Jurkat, Clone E6-1 (cell line): ENCODE measurements around the gene TRMT10C.
"Not testable (repeated sequence)": the region's sequence is repeated elsewhere in the genome, so short reads cannot be mapped to it uniquely, and the experiment has no call there.

Experiments used
- DNase-seq: peaks from one replicate; pipeline ENCODE4 v3.0.0-alpha.2; 2011; ENCODE audit warnings: low read depth, low spot score
- H3K4me3 ChIP-seq: 2 replicates; pipeline ENCODE4 v1.5.1; 2011; ENCODE audit warnings: mild to moderate bottlenecking, low read length, control low read depth, moderate library complexity

Gene TRMT10C

DNA sequence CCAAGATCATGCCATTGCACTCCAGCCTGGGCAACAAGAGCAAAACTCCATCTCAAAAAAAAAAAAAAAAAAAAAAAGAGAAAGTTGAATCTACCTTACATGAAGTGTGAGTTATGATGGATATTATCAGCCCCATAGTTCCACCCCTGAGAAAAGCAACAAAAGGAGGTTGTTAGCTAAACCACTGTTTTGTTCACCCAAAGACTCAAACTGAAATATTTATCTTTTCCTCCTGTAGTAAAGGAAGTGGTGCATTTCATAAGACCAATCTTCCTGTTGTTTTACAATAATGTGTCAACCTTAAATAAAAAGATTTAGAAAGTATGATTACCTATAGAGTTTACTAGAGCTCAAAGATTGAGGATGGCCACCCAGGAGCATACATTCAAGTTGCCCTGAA is 18.7 kb upstream of the TRMT10C start:
- no peak overlapping the region for H3K4me3 ChIP-seq
- no peak for DNase-seq

DNA sequence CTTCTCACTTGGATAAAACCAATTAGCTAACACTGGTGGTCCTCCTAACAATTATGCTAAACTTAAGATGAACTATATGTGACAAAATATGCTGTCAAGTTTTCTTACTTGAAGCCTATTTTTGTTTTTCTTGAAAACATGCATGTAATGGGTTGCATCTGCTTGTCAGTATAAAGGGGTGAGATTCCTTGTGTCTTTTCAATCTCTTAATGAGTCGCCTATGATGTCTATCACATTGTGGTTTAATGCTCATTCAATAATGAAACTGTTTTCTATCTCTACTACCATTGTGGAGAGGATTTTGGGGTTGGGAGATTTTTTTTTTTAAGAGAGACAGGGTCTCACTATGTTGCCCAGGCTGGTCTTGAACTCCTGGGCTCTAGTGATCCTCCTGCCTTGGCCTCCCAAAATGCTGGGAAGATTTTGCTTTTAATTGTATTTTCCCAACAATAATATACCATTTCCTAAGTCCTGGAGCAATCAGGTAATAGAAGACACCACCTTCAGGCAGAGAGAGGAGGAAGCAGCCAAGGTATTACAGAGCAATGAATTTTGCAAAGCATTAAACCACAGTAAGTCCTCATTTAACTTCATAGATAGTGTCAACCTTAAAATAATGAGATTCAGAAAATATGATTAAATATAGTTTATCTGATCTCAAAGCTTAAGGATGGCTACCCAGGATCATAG is 17.4 kb upstream of the TRMT10C start:
- DNase-seq: no peak
- no peak overlapping the region for H3K4me3 ChIP-seq

DNA sequence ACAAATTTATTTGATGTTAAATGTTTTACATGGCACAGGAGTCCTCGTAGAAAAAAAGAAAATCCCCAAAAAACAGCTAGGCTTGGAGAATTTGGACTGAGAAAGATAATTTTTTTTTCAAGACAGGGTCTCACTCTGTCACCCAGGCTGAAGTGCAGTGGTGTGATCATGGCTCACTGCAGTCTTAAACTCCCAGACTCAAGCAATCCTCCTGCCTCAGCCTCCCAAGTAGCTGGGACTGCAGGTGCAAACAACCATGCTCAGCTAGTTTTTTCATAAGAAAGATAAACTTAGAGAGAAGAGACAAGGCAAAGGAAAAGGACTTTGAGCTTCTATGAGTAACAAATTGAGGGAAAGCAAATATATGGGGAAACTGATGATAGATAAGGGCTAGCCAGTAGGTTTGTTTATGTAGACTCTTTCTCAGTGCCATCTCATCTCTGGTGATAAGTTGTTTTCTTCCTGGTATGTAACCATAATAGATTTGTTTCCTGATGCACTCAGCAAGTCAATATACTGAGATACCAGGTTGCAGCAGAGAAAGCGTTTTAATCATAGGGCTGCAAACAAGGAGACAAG is 13.1 kb upstream of the TRMT10C start:
- H3K4me3 ChIP-seq: no peak overlapping the region
- no peak for DNase-seq

DNA sequence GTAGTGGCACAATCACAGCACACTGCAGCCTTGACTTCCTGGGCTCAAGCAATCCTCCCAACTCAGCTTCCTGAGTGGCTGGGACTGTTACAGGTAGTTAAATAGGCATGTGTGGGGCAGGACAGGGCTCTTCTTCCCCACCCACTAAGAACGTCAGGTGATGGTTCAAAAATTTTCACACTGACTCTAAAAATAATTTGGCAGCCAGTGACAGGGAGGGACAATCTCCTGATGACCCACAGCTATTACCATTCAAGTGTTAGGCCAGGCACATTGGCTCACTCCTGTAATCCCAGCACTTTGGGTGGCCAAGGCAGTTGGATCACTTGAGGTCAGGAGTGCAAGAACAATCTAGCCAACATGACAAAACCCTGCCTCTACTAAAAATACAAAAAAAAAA is 12.2 kb upstream of the TRMT10C start:
- DNase-seq: no peak
- no peak overlapping the region for H3K4me3 ChIP-seq

DNA sequence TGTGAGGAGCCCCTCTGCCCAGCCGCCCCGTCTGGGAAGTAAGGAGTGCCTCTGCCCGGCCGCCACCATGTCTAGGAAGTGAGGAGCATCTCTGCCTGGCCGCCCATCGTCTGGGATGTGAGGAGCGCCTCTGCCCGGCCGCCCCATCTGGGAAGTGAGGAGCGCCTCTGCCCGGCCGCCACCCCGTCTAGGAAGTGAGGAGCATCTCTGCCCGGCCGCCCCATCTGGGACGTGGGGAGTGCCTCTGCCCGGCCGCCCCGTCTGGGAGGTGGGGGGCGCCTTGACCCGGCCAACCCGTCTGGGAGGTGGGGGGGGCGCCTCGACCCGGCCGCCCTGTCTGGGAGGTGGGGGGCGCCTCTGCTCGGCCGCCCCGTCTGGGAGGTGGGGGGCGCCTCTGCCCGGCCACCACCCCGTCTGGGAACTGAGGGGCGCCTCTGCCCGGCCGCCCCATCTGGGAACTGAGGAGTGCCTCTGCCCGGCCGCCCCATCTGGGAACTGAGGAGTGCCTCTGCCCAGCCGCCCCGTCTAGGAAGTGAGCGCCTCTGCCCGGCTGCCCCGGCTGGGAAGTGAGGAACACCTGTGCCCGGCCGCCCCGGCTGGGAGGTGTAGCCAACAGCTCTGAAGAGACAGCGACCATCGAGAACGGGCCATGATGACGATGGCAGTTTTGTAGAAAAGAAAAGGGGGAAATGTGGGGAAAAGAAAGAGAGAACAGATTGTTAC is 10.1 kb upstream of the TRMT10C start:
- DNase-seq, H3K4me3 ChIP-seq: not testable (repeated sequence)

DNA sequence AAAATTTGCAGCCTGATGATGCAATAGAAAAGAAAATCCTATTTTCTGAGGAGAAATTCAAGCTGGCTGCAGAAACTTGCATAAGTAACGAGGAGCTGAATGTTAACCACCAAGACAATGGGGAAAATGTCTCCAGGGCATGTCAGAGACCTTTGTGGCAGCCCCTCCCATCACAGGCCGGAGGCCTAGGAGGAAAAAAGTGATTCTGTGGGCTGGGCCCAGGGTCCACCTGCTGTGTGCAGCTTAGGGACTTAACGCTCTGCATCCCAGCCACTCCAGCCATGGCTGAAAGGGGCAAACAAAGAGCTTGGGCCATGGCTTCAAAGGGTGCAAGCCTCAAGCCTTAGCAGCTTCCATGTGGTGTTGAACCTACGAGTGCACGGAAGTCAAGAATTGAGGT is 8.3 kb upstream of the TRMT10C start:
- not testable (repeated sequence) for H3K4me3 ChIP-seq, DNase-seq

DNA sequence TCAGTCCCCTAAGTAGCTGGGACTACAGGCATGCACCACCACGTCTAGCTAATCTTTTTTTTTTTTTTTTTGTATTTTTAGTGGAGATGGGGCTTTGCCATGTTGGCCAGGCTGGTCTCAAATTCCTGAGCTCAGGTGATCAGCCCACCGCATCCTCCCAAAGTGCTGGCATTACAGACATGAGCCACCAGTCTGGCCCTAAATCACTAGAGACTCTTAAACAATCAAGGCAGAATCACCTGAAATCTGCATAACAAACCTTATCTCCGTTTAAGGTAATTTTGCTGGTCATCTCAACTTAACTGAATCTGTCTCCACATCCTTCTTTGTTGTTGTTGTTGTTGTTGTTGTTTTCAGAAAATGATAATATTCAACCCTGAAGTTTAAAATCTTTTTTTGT is 5.6 kb upstream of the TRMT10C start:
- DNase-seq: no peak

DNA sequence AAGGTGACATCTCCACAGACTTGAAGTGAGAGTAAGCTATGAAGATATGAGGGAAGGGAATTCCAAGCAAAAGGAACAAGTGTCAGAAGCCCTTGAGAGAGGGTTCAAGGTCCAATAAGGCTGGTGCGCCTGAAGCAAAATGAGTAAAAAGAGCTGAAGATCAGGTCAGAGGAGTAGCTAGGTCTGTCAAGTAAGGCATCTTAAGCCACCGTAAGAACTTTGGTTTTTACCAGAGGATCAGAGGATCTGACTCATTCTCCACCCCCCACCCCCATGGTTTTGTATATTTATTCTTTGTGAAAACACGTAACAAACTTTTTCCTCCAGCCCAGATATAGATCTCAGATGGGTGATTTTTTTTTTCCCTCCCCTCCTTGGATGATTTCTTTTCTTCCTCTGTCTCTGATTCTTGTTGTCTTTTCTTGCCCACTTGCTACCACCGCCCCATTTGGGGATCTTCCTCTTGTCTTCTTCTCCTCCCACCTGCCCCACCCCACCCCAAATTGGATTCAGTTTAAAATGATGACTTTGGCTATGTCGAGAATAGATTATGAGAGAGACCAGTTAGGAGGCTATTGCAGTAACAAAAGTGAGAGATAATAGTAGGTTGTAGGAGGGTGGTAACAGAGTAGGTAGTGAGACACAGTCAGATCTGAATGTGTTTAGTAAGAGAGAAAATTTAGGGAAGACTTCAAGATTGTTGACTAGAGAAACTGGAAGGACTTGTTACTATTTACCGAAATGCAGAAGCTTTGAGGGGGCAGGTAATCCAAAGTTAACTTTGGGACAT is 6.1 kb downstream of the TRMT10C start:
- DNase-seq: no peak
- H3K4me3 ChIP-seq: no peak overlapping the region

More for the DNA sequence above, 5.6 kb upstream of the TRMT10C start:
- H3K4me3 ChIP-seq: no peak overlapping the region

DNA sequence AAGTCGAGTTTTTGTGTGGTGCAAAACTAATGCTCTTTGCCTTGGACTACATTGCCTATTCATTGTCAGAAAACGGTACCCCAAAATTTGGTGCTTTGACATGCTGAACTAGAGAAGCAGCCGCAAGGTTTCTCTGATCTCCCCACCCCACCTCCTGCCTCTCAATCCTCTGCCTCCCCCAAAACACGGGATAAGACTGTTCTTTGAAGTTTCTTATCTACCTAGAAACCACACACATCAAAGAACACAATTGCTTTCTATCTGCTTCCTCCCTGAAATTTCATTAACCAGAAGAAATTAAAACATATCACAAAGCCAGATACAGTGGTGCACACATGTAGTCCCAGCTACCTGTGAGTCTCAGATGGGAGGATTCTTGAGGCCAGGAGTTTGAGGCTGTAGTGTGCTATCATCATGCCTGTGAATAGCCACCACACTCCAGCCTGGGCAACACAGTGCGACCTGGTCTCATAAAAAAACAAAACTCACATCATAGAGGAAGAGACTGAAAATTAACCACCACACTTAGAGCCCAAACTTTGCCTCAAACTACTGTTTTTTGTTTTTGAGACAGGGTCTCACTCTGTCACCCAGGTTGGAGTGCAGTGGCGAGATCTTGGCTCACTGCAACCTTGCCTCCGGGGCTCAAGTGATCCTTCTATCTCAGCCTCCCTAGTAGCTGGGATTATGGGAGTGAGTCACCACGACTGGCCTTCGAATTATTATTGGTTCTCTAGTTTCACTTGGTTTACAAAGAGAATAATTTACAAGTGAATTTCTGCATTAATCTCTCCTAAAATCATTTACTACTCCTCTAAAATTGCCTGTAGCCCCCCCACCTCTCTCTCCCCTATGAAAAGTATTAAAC is 9.6 kb downstream of the TRMT10C start:
- peak overlapping the region; percentile 0 for H3K4me3 ChIP-seq
- DNase-seq: peak; percentile 91

DNA sequence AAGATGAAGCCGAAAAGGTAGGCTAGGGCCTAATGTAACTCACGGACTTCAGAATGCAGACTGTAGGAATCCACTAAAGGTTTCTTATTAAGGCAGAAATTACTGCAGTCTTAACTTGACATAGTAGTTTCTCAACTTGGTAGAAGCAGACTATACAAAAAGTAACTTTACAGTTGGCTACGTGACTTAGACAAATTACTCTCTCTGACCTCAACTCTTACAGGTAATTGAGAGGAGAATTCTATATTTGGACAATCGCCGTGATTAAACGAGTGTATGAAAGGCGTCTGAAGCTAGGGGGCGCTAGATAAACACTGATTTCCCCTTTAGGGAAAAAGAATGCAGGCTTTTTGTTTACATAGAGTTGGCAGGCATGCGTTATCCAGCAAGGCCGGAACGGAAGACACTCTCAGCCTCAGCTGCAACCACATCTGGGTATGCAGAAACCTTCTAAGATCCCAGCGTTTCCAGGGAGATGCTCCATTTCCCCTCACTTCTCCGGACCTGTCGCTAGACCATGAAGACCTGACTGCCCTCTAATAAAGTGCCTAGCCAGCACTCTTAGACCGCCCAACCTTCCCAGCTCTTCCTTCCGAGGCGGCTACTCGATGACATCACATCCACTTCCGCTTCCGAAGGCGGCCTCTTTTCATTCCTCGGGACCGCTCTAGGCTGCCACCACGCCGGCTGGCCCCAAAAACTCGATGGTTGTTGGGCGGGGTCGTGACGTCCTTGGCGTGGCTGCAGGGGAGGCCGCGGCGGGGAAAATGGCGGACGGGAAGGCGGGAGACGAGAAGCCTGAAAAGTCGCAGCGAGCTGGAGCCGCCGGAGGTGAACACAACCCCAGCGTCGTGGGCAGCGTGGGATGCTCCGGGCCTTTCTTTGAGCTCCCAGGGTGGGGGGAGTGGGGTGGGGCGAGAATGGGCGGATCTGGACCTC is 12.1 kb downstream of the TRMT10C start, which contains the start of gene PCNP:
Gene PCNP, plus strand, starts transcription at position 732 of the 939 bp plus-strand sequence. Its CDS starts 36 bp downstream, at position 768.
- DNase-seq: peak; percentile 97
- H3K4me3 ChIP-seq: peak within 1 kb of the TSS; percentile 79

DNA sequence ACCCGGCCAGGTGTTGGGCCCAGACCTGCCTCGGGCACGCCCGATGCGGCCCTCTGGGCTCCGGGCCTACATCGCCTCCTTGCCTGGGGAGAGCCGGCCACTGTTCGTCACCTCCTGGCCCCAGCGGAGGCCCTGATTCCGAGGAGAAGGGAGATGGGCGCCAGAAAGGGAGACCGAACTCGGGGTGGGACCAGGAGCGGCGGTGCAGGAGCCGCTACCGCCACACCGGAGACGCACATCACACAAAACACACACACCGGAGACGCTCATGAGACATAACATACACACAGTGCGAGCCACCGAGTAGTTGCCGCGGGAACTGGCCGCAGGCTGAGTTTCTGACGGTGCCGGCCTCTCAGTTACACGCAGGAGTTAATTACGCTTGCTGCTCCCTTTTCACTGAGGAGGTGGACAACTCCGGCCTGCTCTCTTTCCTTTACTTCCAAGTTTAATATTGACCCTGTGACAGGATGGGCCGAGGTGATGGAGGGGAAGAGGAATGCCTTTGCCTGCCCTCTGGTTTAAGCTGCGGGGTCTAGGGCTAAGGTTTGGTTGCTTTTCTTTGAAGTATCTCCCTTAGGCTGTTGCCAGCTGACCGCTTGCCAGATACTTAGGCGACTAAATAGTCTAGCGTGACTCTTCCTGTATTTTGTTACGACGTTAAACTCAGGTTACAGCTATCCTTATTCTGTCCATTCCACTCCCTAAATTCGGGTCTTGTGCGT is 12.9 kb downstream of the TRMT10C start:
- H3K4me3 ChIP-seq: peak overlapping the region; percentile 79
- DNase-seq: peak; percentile 22

DNA sequence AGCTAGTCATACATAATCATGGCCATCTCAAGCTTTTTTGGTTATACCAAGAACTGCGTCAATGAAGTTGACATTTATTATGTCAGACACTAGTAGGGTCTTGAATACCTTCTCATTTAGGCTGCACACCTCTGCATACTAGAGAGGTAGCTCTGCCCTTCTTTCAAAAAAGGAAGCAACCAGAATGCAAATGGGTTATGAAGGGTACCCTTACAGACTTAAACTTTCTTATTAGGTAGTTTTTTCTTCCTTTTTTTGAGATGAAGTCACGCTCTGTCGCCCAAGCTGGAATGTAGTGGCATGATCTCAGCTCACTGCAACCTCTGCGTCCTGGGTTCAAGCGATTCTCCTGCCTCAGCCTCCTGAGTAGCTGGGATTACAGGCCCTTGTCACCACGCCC is 15.6 kb downstream of the TRMT10C start:
- DNase-seq: no peak
- no peak overlapping the region for H3K4me3 ChIP-seq

DNA sequence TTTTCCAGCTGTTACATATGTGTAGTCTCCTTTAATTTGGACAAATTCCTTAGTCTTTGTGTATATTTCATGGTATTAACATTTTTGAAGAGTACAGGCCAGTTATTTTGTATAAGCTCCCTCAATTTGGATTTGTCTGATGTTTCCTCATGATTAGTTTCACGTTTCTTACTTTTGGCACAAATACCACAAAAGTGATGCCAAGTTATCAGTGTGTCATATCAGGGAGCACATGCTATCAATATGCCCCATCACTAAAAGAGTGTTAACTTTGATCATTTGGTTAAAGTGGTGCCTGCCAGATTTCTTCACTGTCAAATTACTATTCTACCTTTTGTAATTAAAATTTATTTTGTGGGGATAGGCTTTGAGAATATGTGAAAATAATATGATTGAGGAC is 26.9 kb downstream of the TRMT10C start:
- DNase-seq: no peak
- no peak overlapping the region for H3K4me3 ChIP-seq

DNA sequence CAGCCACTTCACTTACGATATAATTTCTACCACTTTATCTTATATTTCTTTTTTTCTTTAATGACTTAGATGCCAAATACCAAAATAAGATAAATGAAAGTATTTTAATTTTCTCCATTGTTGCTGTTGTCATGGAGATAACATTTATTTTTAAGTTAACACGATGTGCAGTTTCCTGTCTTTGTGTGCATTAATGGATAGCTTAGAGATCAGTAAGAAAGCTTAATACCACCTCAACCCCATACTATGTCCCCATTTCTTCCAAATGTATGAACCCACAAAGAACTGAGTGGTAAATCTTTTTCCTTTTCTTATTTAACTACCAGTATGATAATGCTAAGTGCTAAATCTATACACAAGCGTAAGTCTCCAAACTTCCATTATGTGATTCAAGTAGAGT is 29.4 kb downstream of the TRMT10C start:
- no peak for DNase-seq

DNA sequence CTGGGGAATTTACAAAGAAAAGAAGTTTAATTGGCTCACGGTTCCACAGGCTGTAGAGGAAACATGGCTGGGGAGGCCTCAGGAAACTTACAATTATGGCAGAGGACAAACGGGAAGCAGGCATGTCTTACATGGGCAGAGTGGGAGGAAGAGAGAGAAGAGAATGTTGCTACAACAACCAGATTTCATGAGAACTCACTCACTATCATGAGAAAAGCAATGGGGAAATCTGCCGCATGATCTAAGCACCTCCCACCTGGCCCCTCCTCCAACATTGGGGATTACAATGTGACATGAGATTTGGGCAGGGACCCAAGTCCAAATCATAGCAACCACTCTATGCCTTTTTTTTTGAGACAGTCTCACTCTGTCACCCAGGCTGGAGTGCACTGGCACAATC is 41.1 kb downstream of the TRMT10C start:
- no peak overlapping the region for H3K4me3 ChIP-seq

More for the DNA sequence above, 29.4 kb downstream of the TRMT10C start:
- no peak overlapping the region for H3K4me3 ChIP-seq

DNA sequence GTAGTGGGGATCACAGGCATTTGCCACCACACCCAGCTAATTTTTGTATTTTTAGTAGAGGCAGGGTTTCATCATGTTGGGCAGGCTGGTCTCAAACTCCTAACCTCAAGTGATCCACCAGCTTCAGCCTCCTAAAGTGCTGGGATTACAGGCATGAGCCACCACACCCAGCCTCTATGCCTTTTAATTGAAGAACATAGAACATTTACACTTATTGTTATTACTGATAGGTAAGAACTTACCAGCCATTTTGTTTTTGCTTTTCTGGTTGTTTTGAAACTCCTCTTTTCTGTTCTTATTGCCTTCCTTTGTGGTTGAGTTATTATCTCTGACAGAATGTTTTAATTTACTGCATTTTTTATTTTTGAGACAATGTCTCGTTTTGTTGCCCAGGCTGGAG is 41.5 kb downstream of the TRMT10C start:
- no peak overlapping the region for H3K4me3 ChIP-seq
- no peak for DNase-seq

More for the DNA sequence above, 41.1 kb downstream of the TRMT10C start:
- no peak for DNase-seq

DNA sequence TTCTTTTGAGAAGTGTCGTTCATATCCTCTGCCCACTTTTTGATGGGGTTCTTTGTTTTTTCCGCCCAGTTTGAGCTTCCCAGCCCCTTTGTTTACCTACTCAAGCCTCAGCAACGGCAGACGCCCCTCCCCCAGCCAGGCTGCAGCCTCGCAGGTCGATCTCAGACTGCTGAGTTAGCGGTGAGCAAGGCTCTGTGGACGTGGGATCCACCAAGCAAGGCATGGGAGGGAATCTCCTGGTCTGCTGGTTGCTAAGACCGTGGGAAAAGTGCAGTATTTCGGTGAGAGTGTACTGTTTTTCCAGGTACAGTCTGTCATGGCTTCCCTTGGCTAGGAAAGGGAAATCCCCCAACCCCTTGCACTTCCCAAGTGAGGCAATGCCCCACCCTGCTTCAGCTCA is 43.7 kb downstream of the TRMT10C start:
- DNase-seq, H3K4me3 ChIP-seq: not testable (repeated sequence)
